Neural cell (in vitro differentiated cells): ENCODE results near the gene CSNK2B. TPM values are rescaled to one million over a fixed set of nuclear protein-coding genes. Genes with fewer than 3 reads are reported as not detected.

Experiments
- H2AFZ ChIP-seq: fragments of 200-600, 300-800 bp; sonication (generic), shearing (Covaris generic); 2 replicates; pipeline ENCODE4 v1.6.0; 2014; ENCODE audit warnings: low read depth, mild to moderate bottlenecking, antibody characterized with exemption, low read length, moderate library complexity
- H3F3A ChIP-seq: fragments of 200-600 bp; shearing (Covaris generic); 2 replicates; pipeline ENCODE4 v1.6.1; 2016; ENCODE audit warnings: mild to moderate bottlenecking, moderate library complexity, mixed read lengths, antibody characterized with exemption, low read length; ENCODE audit not compliant: insufficient read depth, poor library complexity, severe bottlenecking
- H3K27ac ChIP-seq: fragments of 200-600, 300-800 bp; sonication (generic), shearing (Covaris generic); 2 replicates; pipeline ENCODE4 v1.5.1; 2014; ENCODE audit warnings: mild to moderate bottlenecking, low read length, moderate library complexity
- H3K27me3 ChIP-seq: fragments of 300-800, 200-600 bp; sonication (generic), shearing (Covaris generic); 2 replicates; pipeline ENCODE4 v1.6.0; 2014; ENCODE audit warnings: mild to moderate bottlenecking, low read depth, low read length, moderate library complexity; ENCODE audit not compliant: insufficient read depth
- H3K36me3 ChIP-seq: fragments of 300-800, 200-600 bp; sonication (generic), shearing (Covaris generic); 2 replicates; pipeline ENCODE4 v1.5.1; 2014; ENCODE audit warnings: mild to moderate bottlenecking, antibody characterized with exemption, low read length, moderate library complexity; ENCODE audit not compliant: insufficient read depth
- H3K4me2 ChIP-seq: fragments of 300-800, 200-600 bp; sonication (generic), shearing (Covaris generic); 2 replicates; pipeline ENCODE4 v1.6.0; 2014; ENCODE audit warnings: mild to moderate bottlenecking, low read length
- H3K4me3 ChIP-seq: fragments of 300-800, 200-600 bp; sonication (generic), shearing (Covaris generic); 2 replicates; pipeline ENCODE4 v1.5.1; 2014; ENCODE audit warnings: mild to moderate bottlenecking, low read length, moderate library complexity
- H3K79me2 ChIP-seq: fragments of 200-600 bp; shearing (Covaris generic); replicated peaks from 2 replicates; pipeline ENCODE4 v1.6.0; 2014; ENCODE audit warnings: mild to moderate bottlenecking, low read length, moderate library complexity; ENCODE audit not compliant: insufficient read depth
- H3K9ac ChIP-seq: fragments of 300-800, 200-600 bp; sonication (generic), shearing (Covaris generic); 2 replicates; pipeline ENCODE4 v1.6.1; 2016; ENCODE audit warnings: mild to moderate bottlenecking, low read length, mixed read lengths
- H3K9me2 ChIP-seq: fragments of 200-600 bp; shearing (Covaris generic); 2 replicates; pipeline ENCODE4 v1.6.1; 2016; ENCODE audit warnings: mild to moderate bottlenecking, low read length, mixed read lengths; ENCODE audit not compliant: insufficient read depth
- H3K9me3 ChIP-seq: fragments of 200-600, 300-800 bp; sonication (generic), shearing (Covaris generic); 2 replicates; pipeline ENCODE4 v1.6.1; 2016; ENCODE audit warnings: mild to moderate bottlenecking, mixed run types, low read length, moderate library complexity, mixed read lengths
- H4K20me1 ChIP-seq: fragments of 200-600 bp; shearing (Covaris generic); 2 replicates; pipeline ENCODE4 v1.6.1; 2016; ENCODE audit warnings: mild to moderate bottlenecking, mixed run types; ENCODE audit not compliant: insufficient read depth
- EP300 ChIP-seq: fragments of 450-650 bp; conservative IDR thresholded peaks from 2 replicates; pipeline ENCODE4 v1.6.1; 2014; ENCODE audit warnings: antibody characterized with exemption, mild to moderate bottlenecking, moderate library complexity; ENCODE audit not compliant: poor library complexity, severe bottlenecking
- EZH2 ChIP-seq: fragments of 200-600, 300-800 bp; shearing (Covaris generic), sonication (generic); IDR thresholded peaks from 2 replicates; pipeline ENCODE4 v1.6.1; 2014; ENCODE audit warnings: antibody characterized with exemption, low read length, borderline replicate concordance, mild to moderate bottlenecking; ENCODE audit not compliant: insufficient read depth, poor library complexity, severe bottlenecking
- MXI1 ChIP-seq: fragments of 450-650 bp; conservative IDR thresholded peaks from 2 replicates; pipeline ENCODE4 v1.6.1; 2014; ENCODE audit warnings: antibody characterized with exemption, mild to moderate bottlenecking; ENCODE audit not compliant: poor library complexity, severe bottlenecking
- POLR2AphosphoS5 ChIP-seq: IDR thresholded peaks from 2 replicates; pipeline ENCODE4 v1.6.1; 2012
- RAD21 ChIP-seq: fragments of 450-650 bp; conservative IDR thresholded peaks from 2 replicates; pipeline ENCODE4 v1.6.1; 2014; ENCODE audit warnings: antibody characterized with exemption, mild to moderate bottlenecking, moderate library complexity
- SMC3 ChIP-seq: fragments of 450-650 bp; conservative IDR thresholded peaks from 2 replicates; pipeline ENCODE4 v1.6.1; 2014; ENCODE audit warnings: antibody characterized with exemption, mild to moderate bottlenecking, moderate library complexity; ENCODE audit not compliant: poor library complexity
- TAF1 ChIP-seq: IDR thresholded peaks from 2 replicates; pipeline ENCODE4 v1.6.1; 2012; ENCODE audit warnings: low read depth
- polyA plus RNA-seq: library from polyadenylated mRNA; depleted of rRNA; stranded (reverse); fragments of >200 nt; gene quantifications from 2 replicates; pipeline ENCODE4 v1.2.3, GENCODE V29; 2014
- TF ChIP-seq, protein P1 (sequence below): fragments of 450-650 bp; IDR thresholded peaks from 2 replicates; pipeline ENCODE4 v1.5.1; 2014; ENCODE audit warnings: antibody characterized with exemption, mild to moderate bottlenecking, moderate library complexity; ENCODE audit not compliant: poor library complexity, severe bottlenecking
- TF ChIP-seq, protein P2 (sequence below): IDR thresholded peaks from 2 replicates; pipeline ENCODE4 v1.6.1; 2012; ENCODE audit warnings: borderline replicate concordance

The CSNK2B gene
- polyA plus RNA-seq, 1 donor from 2014 or later = 135 TPM

DNA sequence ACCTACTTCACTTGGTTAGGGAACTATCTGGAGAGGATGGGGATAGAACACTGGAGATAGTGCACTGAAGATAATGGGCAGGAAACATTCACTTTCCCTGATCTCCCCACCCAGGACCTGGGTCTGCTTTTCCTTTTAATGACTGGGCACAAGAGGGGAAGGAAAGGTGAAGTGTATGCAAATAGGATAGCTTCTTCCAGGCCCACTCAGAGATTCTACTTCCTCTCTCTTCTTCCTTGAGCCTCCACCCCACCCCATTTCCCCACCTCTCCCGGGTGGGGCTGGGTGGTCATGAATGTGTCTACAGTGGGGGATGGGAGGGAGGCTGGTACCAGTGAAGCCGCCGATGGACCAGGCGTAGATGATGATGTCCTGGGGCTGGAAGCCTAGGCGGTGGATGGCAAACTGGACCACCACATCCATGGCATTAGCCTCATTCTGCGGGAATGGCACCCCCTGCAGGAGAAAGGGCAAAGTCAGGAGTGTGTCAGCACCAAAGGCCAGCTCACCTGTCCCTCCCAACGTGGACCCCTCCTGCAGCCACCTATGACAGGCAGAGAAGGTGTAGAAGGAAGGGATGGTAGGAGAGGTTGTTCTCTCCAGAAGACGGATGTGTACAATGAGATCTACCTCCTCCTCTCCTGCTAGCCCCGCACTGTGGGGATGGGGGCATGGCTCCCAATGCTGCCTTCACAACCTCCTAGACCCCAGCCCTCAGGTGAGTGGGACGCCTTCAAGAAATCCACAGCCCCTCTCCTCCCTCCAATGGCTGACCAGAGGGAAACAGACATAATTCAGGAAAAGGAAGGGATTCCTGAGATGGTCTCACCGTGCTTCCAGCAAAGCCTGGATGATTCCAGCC, 23.6 kb downstream of the CSNK2B start:
- no peak overlapping the region for H3K27ac ChIP-seq
- no peaks in the 10 kb centered on the region for H3K36me3 ChIP-seq
- no peak overlapping the region for H3K9ac ChIP-seq
- H3K9me2 ChIP-seq = no peaks in the 10 kb centered on the region
- no peak overlapping the region for H3K4me3 ChIP-seq
- TF ChIP-seq, protein P1, sequence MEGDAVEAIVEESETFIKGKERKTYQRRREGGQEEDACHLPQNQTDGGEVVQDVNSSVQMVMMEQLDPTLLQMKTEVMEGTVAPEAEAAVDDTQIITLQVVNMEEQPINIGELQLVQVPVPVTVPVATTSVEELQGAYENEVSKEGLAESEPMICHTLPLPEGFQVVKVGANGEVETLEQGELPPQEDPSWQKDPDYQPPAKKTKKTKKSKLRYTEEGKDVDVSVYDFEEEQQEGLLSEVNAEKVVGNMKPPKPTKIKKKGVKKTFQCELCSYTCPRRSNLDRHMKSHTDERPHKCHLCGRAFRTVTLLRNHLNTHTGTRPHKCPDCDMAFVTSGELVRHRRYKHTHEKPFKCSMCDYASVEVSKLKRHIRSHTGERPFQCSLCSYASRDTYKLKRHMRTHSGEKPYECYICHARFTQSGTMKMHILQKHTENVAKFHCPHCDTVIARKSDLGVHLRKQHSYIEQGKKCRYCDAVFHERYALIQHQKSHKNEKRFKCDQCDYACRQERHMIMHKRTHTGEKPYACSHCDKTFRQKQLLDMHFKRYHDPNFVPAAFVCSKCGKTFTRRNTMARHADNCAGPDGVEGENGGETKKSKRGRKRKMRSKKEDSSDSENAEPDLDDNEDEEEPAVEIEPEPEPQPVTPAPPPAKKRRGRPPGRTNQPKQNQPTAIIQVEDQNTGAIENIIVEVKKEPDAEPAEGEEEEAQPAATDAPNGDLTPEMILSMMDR = no peak
- TF ChIP-seq MXI1 = no peak
- no peaks in the 10 kb centered on the region for H4K20me1 ChIP-seq
- no peaks in the 10 kb centered on the region for H3K9me3 ChIP-seq
- no peak overlapping the region for H3K4me2 ChIP-seq
- H3K79me2 ChIP-seq = no peaks in the 10 kb centered on the region
- no peak overlapping the region for H2AFZ ChIP-seq
- no peaks in the 10 kb centered on the region for H3K27me3 ChIP-seq
- no peaks in the 10 kb centered on the region for H3F3A ChIP-seq

DNA sequence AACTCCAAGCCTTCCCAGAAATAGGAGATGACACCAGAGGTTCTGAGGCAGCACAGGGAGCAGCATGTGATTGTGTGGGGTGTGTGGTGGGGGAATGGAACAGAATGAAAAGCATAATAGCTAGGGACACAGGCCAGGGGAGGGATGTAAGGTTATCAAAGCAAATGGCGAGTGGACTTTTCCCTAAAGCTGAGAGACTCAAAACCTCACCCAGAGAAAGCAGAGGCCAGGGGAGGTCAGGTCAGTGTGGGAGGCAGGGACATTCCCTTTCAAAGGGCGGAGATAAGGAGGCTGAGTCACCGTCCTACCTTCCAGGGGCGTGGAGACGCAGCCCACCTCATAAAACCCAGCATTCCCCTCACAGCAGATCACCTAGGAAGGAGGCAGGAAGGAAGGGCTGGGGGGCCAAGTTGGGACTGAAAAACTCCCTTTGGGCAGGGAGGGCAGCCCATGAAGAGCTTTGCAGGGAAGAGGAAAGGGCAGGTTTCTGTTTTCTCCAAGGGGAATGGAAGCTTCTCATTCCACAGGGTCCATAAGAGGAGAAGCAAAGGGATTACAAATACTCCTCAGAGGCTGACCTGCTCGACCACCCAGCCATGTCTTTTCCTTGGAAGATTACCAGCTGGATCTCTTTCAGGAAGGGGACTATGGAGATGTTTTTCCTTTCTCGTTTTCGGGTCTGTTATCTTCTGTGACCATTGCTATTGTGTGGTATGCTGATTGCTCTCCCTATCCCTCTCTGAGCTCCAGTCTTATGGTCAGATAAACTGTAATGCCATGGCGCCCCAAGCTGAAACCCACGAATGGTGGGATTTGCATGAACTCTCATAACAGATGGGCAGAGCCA, 24.6 kb downstream of the CSNK2B start:
- H3F3A ChIP-seq = no peaks in the 10 kb centered on the region
- no peaks in the 10 kb centered on the region for H3K79me2 ChIP-seq
- H3K27ac ChIP-seq = no peak overlapping the region
- TF ChIP-seq MXI1 = no peak
- no peak for TF ChIP-seq EZH2
- TF ChIP-seq SMC3 = no peak
- TF ChIP-seq RAD21 = no peak
- TF ChIP-seq, protein P2, sequence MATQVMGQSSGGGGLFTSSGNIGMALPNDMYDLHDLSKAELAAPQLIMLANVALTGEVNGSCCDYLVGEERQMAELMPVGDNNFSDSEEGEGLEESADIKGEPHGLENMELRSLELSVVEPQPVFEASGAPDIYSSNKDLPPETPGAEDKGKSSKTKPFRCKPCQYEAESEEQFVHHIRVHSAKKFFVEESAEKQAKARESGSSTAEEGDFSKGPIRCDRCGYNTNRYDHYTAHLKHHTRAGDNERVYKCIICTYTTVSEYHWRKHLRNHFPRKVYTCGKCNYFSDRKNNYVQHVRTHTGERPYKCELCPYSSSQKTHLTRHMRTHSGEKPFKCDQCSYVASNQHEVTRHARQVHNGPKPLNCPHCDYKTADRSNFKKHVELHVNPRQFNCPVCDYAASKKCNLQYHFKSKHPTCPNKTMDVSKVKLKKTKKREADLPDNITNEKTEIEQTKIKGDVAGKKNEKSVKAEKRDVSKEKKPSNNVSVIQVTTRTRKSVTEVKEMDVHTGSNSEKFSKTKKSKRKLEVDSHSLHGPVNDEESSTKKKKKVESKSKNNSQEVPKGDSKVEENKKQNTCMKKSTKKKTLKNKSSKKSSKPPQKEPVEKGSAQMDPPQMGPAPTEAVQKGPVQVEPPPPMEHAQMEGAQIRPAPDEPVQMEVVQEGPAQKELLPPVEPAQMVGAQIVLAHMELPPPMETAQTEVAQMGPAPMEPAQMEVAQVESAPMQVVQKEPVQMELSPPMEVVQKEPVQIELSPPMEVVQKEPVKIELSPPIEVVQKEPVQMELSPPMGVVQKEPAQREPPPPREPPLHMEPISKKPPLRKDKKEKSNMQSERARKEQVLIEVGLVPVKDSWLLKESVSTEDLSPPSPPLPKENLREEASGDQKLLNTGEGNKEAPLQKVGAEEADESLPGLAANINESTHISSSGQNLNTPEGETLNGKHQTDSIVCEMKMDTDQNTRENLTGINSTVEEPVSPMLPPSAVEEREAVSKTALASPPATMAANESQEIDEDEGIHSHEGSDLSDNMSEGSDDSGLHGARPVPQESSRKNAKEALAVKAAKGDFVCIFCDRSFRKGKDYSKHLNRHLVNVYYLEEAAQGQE = no peak
- TF ChIP-seq, protein P1 = no peak
- TF ChIP-seq POLR2AphosphoS5 = no peak
- TF ChIP-seq EP300 = no peak
- TF ChIP-seq TAF1 = no peak
- no peak overlapping the region for H3K4me3 ChIP-seq
- H3K36me3 ChIP-seq = no peaks in the 10 kb centered on the region
- no peak overlapping the region for H2AFZ ChIP-seq
- H3K4me2 ChIP-seq = no peak overlapping the region
- no peaks in the 10 kb centered on the region for H3K9me2 ChIP-seq
- no peak overlapping the region for H3K9ac ChIP-seq
- H3K27me3 ChIP-seq = no peaks in the 10 kb centered on the region
- H4K20me1 ChIP-seq = no peaks in the 10 kb centered on the region
- no peaks in the 10 kb centered on the region for H3K9me3 ChIP-seq
